GM23248 (cell line): ENCODE results near the gene ETHE1.

Source experiments
- EZH2 ChIP-seq: fragments of 200-600 bp; sonication (generic); IDR thresholded peaks from 2 replicates; pipeline ENCODE4 v1.6.1; 2018; ENCODE audit warnings: antibody characterized with exemption, mild to moderate bottlenecking; ENCODE audit not compliant: insufficient read depth, poor library complexity, severe bottlenecking
- EZH2phosphoT487 ChIP-seq: fragments of 200-600 bp; sonication (generic); IDR thresholded peaks from 2 replicates; pipeline ENCODE4 v1.6.1; 2018; ENCODE audit warnings: antibody characterized with exemption, moderate library complexity, mild to moderate bottlenecking, low read depth; ENCODE audit not compliant: insufficient read depth

DNA sequence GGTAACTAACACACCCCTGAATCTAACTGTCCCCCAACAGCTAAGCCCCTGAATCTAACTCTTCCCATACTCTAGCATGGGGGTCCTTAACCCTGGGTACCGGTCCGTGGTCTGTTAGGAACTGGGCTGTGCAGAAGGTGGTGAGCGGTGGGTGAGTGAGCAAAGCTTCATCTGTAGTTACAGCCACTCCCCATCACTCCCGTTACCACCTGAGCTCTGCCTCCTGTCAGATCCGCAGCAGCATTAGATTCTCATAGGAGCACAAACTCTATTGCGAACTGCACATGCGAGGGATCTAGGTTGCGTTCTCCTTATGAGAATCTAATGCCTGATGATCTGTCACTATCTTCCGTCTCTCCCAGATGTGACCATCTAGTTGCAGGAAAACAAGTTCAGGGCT, 16.3 kb downstream of the ETHE1 start:
- TF ChIP-seq EZH2 = no peak
- no peak for TF ChIP-seq EZH2phosphoT487
